Hepatic stellate cell (primary cell): ENCODE results near the gene MAP3K10.

Experiments used
- DNase-seq: peaks from one replicate; pipeline ENCODE4 v3.0.0; 2011; ENCODE audit warnings: low spot score

The MAP3K10 gene

GRCh38 chr19:40174092-40174491 lies 17.1 kb upstream of the MAP3K10 start:
- no peak for DNase-seq

GRCh38 chr19:40175820-40176219 lies 15.4 kb upstream of the MAP3K10 start:
- no peak for DNase-seq

- no peak for DNase-seq
These were observed 13.7 kb upstream of the MAP3K10 start for GRCh38 chr19:40177286-40178070.

GRCh38 chr19:40178756-40179155 lies 12.5 kb upstream of the MAP3K10 start:
- DNase-seq: no peak

- DNase-seq: no peak
These were observed 7.0 kb upstream of the MAP3K10 start for GRCh38 chr19:40184273-40184672.

- peak; percentile 53 for DNase-seq
These were observed 815 bp downstream of the MAP3K10 start for GRCh38 chr19:40191836-40192646.

GRCh38 chr19:40192758-40193586 lies 1.7 kb downstream of the MAP3K10 start:
- no peak for DNase-seq

GRCh38 chr19:40193587-40193849 lies 2.3 kb downstream of the MAP3K10 start:
- DNase-seq: no peak

- no peak for DNase-seq
These were observed 7.2 kb downstream of the MAP3K10 start for GRCh38 chr19:40198272-40198990.

GRCh38 chr19:40200341-40201099 lies 9.3 kb downstream of the MAP3K10 start:
- DNase-seq: no peak

- no peak for DNase-seq
These were observed 13.2 kb downstream of the MAP3K10 start for GRCh38 chr19:40204381-40204780.

GRCh38 chr19:40205760-40206159 lies 14.5 kb downstream of the MAP3K10 start:
- no peak for DNase-seq

- no peak for DNase-seq
These were observed 17.4 kb downstream of the MAP3K10 start for GRCh38 chr19:40208602-40209001.

- DNase-seq: no peak
These were observed 19.7 kb downstream of the MAP3K10 start for GRCh38 chr19:40210889-40211288.

- no peak for DNase-seq
These were observed 22.1 kb downstream of the MAP3K10 start for GRCh38 chr19:40213251-40213829.

GRCh38 chr19:40213882-40214570 lies 22.8 kb downstream of the MAP3K10 start:
- DNase-seq: no peak

GRCh38 chr19:40214936-40215335 lies 23.7 kb downstream of the MAP3K10 start:
- no peak for DNase-seq

GRCh38 chr19:40216013-40216776 lies 25.0 kb downstream of the MAP3K10 start:
- no peak for DNase-seq

- no peak for DNase-seq
These were observed 25.5 kb downstream of the MAP3K10 start for GRCh38 chr19:40216777-40217026.
